ENCODE measurements around the gene ALPL. TPM values are rescaled to one million over a fixed set of nuclear protein-coding genes. Genes with fewer than 3 reads are reported as not detected.

Gene ALPL
- total RNA-seq, 1 donor from 2014 or later = 43.1 TPM

DNA sequence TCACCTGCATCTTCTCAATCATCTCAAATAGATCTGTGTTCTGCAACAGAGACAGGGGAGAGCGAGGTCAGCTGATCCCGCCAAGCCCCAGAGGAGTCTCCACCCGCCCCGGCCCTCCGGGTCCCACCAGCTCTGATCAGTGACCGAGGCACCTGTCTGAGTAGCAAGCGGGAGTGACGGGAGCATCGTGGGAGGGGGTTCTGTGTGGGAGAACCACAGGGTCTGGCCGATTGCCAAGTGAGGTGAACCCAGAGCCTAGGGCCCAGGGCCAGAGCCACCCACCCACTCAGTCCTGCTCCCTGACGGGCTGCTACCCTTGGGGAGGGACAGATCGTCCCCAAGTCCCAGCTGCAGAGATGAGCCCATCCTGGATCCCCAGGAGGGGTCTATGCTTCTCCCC is 110.8 kb downstream of the ALPL start:
- Mint-ChIP-seq H3K4me1 (ENCODE audit: unreplicated experiment) (peaks cover 14% of the 10 kb centered on the region), H3K4me3 (no peak overlapping the region), H3K36me3 (no peaks in the 10 kb centered on the region), H3K27me3 (peaks cover 13% of the 10 kb centered on the region), H3K9me3 (no peaks in the 10 kb centered on the region), H3K27ac (no peak overlapping the region)
- TF ChIP-seq, protein P1, sequence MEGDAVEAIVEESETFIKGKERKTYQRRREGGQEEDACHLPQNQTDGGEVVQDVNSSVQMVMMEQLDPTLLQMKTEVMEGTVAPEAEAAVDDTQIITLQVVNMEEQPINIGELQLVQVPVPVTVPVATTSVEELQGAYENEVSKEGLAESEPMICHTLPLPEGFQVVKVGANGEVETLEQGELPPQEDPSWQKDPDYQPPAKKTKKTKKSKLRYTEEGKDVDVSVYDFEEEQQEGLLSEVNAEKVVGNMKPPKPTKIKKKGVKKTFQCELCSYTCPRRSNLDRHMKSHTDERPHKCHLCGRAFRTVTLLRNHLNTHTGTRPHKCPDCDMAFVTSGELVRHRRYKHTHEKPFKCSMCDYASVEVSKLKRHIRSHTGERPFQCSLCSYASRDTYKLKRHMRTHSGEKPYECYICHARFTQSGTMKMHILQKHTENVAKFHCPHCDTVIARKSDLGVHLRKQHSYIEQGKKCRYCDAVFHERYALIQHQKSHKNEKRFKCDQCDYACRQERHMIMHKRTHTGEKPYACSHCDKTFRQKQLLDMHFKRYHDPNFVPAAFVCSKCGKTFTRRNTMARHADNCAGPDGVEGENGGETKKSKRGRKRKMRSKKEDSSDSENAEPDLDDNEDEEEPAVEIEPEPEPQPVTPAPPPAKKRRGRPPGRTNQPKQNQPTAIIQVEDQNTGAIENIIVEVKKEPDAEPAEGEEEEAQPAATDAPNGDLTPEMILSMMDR (conservative IDR thresholded peaks at IDR 0.05) = no peak
- no peak for DNase-seq (ENCODE audit: extremely low spot score, unreplicated experiment)

GRCh38 chr1:21620496-21620895 is 111.3 kb downstream of the ALPL start:
- H3K4me3 Mint-ChIP-seq = peak overlapping the region; percentile 54

DNA sequence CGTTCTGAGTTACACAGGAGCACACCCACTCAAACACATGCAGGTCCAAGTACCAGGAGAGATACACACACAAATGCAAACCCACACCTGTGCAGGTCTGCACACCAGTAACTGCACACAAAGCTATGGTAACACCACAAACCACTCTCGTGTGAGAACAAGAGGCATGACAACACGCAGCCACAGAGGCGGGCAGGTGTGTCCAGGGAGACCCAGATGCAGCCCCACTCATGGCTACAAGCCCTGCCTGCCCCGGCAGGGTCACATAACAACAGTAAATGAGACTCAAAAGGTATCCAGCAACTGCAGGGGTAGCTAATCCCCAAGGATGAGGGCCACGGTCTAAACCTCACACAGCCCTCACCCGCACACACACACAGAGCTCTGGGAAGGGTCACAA is 111.8 kb downstream of the ALPL start:
- no peak overlapping the region for H3K27ac Mint-ChIP-seq
- DNase-seq (ENCODE audit: extremely low spot score, unreplicated experiment) = no peak
- H3K4me1 Mint-ChIP-seq (ENCODE audit: unreplicated experiment) = peaks cover 14% of the 10 kb centered on the region
- TF ChIP-seq, protein P1 (conservative IDR thresholded peaks at IDR 0.05) = no peak
- peak overlapping the region; percentile 54 for H3K4me3 Mint-ChIP-seq
- peaks cover 13% of the 10 kb centered on the region for H3K27me3 Mint-ChIP-seq
- no peaks in the 10 kb centered on the region for H3K36me3 Mint-ChIP-seq
- no peaks in the 10 kb centered on the region for H3K9me3 Mint-ChIP-seq

More at GRCh38 chr1:21620496-21620895, 111.3 kb downstream of the ALPL start:
- DNase-seq (ENCODE audit: extremely low spot score, unreplicated experiment) = no peak
- Mint-ChIP-seq H3K27ac (no peak overlapping the region), H3K27me3 (peaks cover 13% of the 10 kb centered on the region), H3K9me3 (no peaks in the 10 kb centered on the region), H3K36me3 (no peaks in the 10 kb centered on the region), H3K4me1 (ENCODE audit: unreplicated experiment) (peaks cover 14% of the 10 kb centered on the region)
- TF ChIP-seq, protein P1 (conservative IDR thresholded peaks at IDR 0.05) = no peak

- TF ChIP-seq, protein P1 (conservative IDR thresholded peaks at IDR 0.05) = no peak
- no peaks in the 10 kb centered on the region for H3K9me3 Mint-ChIP-seq
- H3K36me3 Mint-ChIP-seq = no peaks in the 10 kb centered on the region
These were observed 112.7 kb downstream of the ALPL start for GRCh38 chr1:21621761-21622436.

DNA sequence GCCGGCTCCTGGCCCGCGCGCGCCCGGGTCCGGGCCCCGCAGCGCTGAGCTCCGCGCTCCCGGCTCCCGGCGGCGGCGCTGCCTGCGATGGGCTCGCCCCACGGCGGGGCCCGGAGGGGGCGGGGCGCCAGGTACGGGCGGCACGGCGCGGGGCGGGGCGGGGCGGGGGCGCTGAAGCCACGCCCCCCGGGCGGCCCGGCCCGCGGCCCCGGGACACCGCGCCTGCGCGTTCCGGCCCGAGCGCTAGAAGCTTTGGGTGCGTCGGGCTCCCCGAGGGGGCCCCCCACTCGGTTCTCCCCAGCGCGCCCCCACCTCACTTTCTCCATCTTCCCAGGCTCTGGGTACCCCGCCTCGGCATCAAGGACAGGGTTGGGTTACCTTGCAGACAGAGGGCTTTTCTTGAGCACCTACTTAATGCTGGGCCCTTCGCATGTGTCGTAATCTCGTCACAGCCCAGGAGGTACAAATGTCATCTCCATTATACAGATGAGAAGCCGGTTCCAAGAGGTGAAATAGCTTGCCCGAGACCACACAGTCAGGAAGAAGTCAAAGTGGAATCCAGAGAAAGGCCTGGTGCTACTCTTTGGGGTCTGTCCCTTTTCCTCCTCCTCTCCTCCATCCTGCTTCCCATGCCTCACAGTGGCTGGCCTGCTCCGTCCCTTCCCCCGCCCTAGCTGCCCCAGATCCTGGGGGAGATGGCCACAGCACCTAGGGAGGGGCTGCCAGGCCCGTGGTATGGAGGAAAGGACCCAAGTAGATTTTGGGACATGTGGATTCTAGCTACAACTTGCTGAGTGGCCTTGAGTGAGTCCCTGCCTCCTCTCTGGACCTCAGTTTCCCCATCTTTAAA is 113.5 kb downstream of the ALPL start:
- no peak overlapping the region for H3K27ac Mint-ChIP-seq
- no peak for DNase-seq (ENCODE audit: extremely low spot score, unreplicated experiment)

More at GRCh38 chr1:21621761-21622436, 112.7 kb downstream of the ALPL start:
- Mint-ChIP-seq H3K27me3 (peaks cover 13% of the 10 kb centered on the region), H3K4me1 (ENCODE audit: unreplicated experiment) (peaks cover 14% of the 10 kb centered on the region), H3K4me3 (peak overlapping the region; percentile 54), H3K27ac (no peak overlapping the region)
- no peak for DNase-seq (ENCODE audit: extremely low spot score, unreplicated experiment)

More for the DNA sequence above, 113.5 kb downstream of the ALPL start:
- H3K36me3 Mint-ChIP-seq = no peaks in the 10 kb centered on the region
- peak overlapping the region; percentile 84 for H3K4me3 Mint-ChIP-seq
- H3K27me3 Mint-ChIP-seq = peaks cover 13% of the 10 kb centered on the region
- H3K9me3 Mint-ChIP-seq = no peaks in the 10 kb centered on the region
- peaks cover 14% of the 10 kb centered on the region for H3K4me1 Mint-ChIP-seq (ENCODE audit: unreplicated experiment)
- TF ChIP-seq, protein P1 (conservative IDR thresholded peaks at IDR 0.05) = no peak

All from type B pancreatic cell (in vitro differentiated cells).